Lower lobe of right lung (tissue), 2 donors: Measurements from ENCODE around the gene LRRFIP2. TPM values are rescaled to one million over a fixed set of nuclear protein-coding genes. Genes with fewer than 3 reads are reported as not detected.
A peak's percentile ranks its signal among the peaks of the same experiment; 100 is the strongest.
"Not testable (repeated sequence)": the region's sequence is repeated elsewhere in the genome, so short reads cannot be mapped to it uniquely, and the experiment has no call there.

Experiments used
- ATAC-seq, 2 donors: fragments of 200-7000 bp; cut with Tn5 transposase; one replicate each; pipeline ENCODE4 v1.9.1; 2020 to 2022; ENCODE audit warnings: mild to moderate bottlenecking in 2 of 2, moderate library complexity in 2 of 2
- DNase-seq: peaks from one replicate; pipeline ENCODE4 v3.0.0-alpha.2; 2020
- H3K27ac ChIP-seq: fragments of 200-600 bp; one replicate; pipeline ENCODE4 v1.8.0; 2022
- H3K27me3 ChIP-seq: fragments of 200-600 bp; one replicate; pipeline ENCODE4 v1.8.0; 2022; ENCODE audit warnings: low read depth
- H3K36me3 ChIP-seq: fragments of 200-600 bp; one replicate; pipeline ENCODE4 v1.8.0; 2022; ENCODE audit warnings: mild to moderate bottlenecking
- H3K4me1 ChIP-seq: fragments of 200-600 bp; one replicate; pipeline ENCODE4 v1.8.0; 2022
- H3K4me3 ChIP-seq: fragments of 200-600 bp; one replicate; pipeline ENCODE4 v1.8.0; 2022; ENCODE audit warnings: mild to moderate bottlenecking
- H3K9me3 ChIP-seq: fragments of 200-600 bp; one replicate; pipeline ENCODE4 v1.8.0; 2022
- intact Hi-C: fragments of 100-400 bp; cut with DNase I; formaldehyde crosslinking; loops from one replicate; pipeline ENCODE4 v1.11.0; 2022
- total RNA-seq: library from RNA; stranded (reverse); fragmentation: NEBNext Ultra II Directional; extraction: Animal tissue kit (Norgen Biotek cat#: 25700); gene quantifications from one replicate; pipeline ENCODE4 v1.2.1, GENCODE V29; 2021
- TF ChIP-seq, protein P1 (sequence below): fragments of 200-600 bp; IDR thresholded peaks from one replicate; pipeline ENCODE4 v1.8.0; 2022; ENCODE audit warnings: antibody characterized with exemption, mild to moderate bottlenecking
- donor health status: DM: no; HTN: yes; CAD: no; lungs with severe emphysema.

Gene LRRFIP2
- total RNA-seq, 1 donor from 2014 or later: 44.4 TPM

DNA sequence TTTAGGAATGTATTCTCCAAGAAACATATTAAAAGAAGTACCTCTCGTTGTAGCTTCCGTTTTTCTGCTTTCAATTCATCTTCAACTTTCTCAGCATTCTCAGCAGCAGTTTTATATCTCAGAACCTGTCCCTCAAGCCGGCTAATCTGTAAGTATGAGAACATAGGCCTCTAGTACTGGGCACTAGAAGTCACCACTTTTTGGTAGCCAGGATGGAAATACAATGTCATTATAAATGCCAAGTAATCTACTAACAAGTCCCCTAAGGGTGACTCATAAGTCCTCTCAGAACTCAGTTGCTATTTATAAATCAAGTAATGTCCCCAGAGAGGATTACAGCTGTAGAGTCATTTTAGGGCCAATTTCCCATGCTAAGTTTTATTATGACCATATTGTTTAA, 120.0 kb downstream of the LRRFIP2 start:
- peak overlapping the region; percentile 18 for H3K27ac ChIP-seq

GRCh38 chr3:37053753-37054152, 120.6 kb downstream of the LRRFIP2 start:
- H3K4me1 ChIP-seq: peaks cover 20% of the 10 kb centered on the region
- peaks cover 92% of the 10 kb centered on the region for H3K36me3 ChIP-seq
- ATAC-seq (no peak), DNase-seq (no peak)
- intact Hi-C loops: no loop called here
- TF ChIP-seq, protein P1, sequence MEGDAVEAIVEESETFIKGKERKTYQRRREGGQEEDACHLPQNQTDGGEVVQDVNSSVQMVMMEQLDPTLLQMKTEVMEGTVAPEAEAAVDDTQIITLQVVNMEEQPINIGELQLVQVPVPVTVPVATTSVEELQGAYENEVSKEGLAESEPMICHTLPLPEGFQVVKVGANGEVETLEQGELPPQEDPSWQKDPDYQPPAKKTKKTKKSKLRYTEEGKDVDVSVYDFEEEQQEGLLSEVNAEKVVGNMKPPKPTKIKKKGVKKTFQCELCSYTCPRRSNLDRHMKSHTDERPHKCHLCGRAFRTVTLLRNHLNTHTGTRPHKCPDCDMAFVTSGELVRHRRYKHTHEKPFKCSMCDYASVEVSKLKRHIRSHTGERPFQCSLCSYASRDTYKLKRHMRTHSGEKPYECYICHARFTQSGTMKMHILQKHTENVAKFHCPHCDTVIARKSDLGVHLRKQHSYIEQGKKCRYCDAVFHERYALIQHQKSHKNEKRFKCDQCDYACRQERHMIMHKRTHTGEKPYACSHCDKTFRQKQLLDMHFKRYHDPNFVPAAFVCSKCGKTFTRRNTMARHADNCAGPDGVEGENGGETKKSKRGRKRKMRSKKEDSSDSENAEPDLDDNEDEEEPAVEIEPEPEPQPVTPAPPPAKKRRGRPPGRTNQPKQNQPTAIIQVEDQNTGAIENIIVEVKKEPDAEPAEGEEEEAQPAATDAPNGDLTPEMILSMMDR: no peak
- no peaks in the 10 kb centered on the region for H3K27me3 ChIP-seq
- H3K9me3 ChIP-seq: no peaks in the 10 kb centered on the region
- H3K27ac ChIP-seq: peak overlapping the region; percentile 18
- no peak overlapping the region for H3K4me3 ChIP-seq

More for the DNA sequence above, 120.0 kb downstream of the LRRFIP2 start:
- no peak overlapping the region for H3K4me3 ChIP-seq
- DNase-seq: no peak
- ATAC-seq: peak; percentile 72 to 74
- peaks cover 20% of the 10 kb centered on the region for H3K4me1 ChIP-seq
- intact Hi-C loops: no loop called here
- TF ChIP-seq, protein P1: no peak
- H3K9me3 ChIP-seq: no peaks in the 10 kb centered on the region
- no peaks in the 10 kb centered on the region for H3K27me3 ChIP-seq
- H3K36me3 ChIP-seq: peaks cover 92% of the 10 kb centered on the region

GRCh38 chr3:37053337-37053736, 121.0 kb downstream of the LRRFIP2 start:
- peaks cover 20% of the 10 kb centered on the region for H3K4me1 ChIP-seq
- TF ChIP-seq, protein P1: no peak
- H3K36me3 ChIP-seq: peaks cover 92% of the 10 kb centered on the region
- no peak for DNase-seq
- H3K9me3 ChIP-seq: no peaks in the 10 kb centered on the region
- ATAC-seq: no peak
- H3K27ac ChIP-seq: peak overlapping the region; percentile 18
- H3K4me3 ChIP-seq: no peak overlapping the region
- H3K27me3 ChIP-seq: no peaks in the 10 kb centered on the region
- intact Hi-C loops: no loop called here

- Histone ChIP-seq H3K27me3 (no peaks in the 10 kb centered on the region), H3K36me3 (peaks cover 92% of the 10 kb centered on the region), H3K27ac (peak overlapping the region; percentile 18), H3K9me3 (no peaks in the 10 kb centered on the region), H3K4me3 (no peak overlapping the region), H3K4me1 (peaks cover 20% of the 10 kb centered on the region)
- intact Hi-C loops: no loop called here
- DNase-seq (no peak), ATAC-seq (peak in 1 of 2 donors; percentile 26)
- TF ChIP-seq, protein P1: no peak
Observed at GRCh38 chr3:37052860-37053259, 121.5 kb downstream of the LRRFIP2 start.

GRCh38 chr3:37050282-37050681, 124.1 kb downstream of the LRRFIP2 start:
- Histone ChIP-seq H3K4me1 (peaks cover 20% of the 10 kb centered on the region), H3K27ac (no peak overlapping the region), H3K36me3 (peaks cover 92% of the 10 kb centered on the region), H3K4me3 (no peak overlapping the region), H3K27me3 (no peaks in the 10 kb centered on the region), H3K9me3 (no peaks in the 10 kb centered on the region)
- TF ChIP-seq, protein P1: no peak
- no peak for ATAC-seq
- intact Hi-C loops: no loop called here
- DNase-seq: no peak

GRCh38 chr3:37042712-37043111, 131.7 kb downstream of the LRRFIP2 start:
- peaks cover 62% of the 10 kb centered on the region for H3K36me3 ChIP-seq
- H3K27ac ChIP-seq, H3K27me3 ChIP-seq, ATAC-seq, H3K4me1 ChIP-seq, intact Hi-C loops, H3K4me3 ChIP-seq, H3K9me3 ChIP-seq, DNase-seq: not testable (repeated sequence)
